GM12878 (cell line): ENCODE data around the gene NUP210L. TPM values are rescaled to one million over a fixed set of nuclear protein-coding genes. Genes with fewer than 3 reads are reported as not detected.

ENCODE experiments used
- ATAC-seq: fragments of 200-7000 bp; cut with Tn5 transposase; 3 replicates; pipeline ENCODE4 v1.9.1; 2020; ENCODE audit warnings: mild to moderate bottlenecking, moderate library complexity
- BruUV-seq: library from RNA; stranded (reverse); fragments of 400-500 nt; replicated peaks from 2 replicates; lab custom pipeline; 2021; lab: Mats Ljungman, UMichigan
- CTCF ChIA-PET: fragments of 300-600 bp; sonication (Branson Sonifier 250); formaldehyde crosslinking; extraction: SDS; loops from one replicate; lab custom pipeline; 2021; ENCODE audit warnings: inconsistent platforms; lab: Yijun Ruan, JAX
- POLR2A ChIA-PET: fragments of 350-600 bp; formaldehyde crosslinking; extraction: SDS; loops from one replicate; lab custom pipeline; 2021; ENCODE audit warnings: inconsistent platforms; lab: Charles Lee
- RAD21 ChIA-PET: fragments of 300-600 bp; sonication (Branson Sonifier 250); formaldehyde crosslinking; loops from one replicate; lab custom pipeline; 2023; ENCODE audit warnings: antibody characterized with exemption; ENCODE audit not compliant: unreplicated experiment; lab: Charles Lee
- SMC1A ChIA-PET: fragments of 300-600 bp; sonication (Branson Sonifier 250); formaldehyde crosslinking; loops from one replicate; lab custom pipeline; 2023; ENCODE audit not compliant: unreplicated experiment, uncharacterized antibody; lab: Charles Lee
- DNase-seq: peaks from one replicate; pipeline ENCODE4 v3.0.0-alpha.2; 2011; ENCODE audit warnings: low read depth, low spot score
- FAIRE-seq: peaks from 3 replicates; lab custom pipeline; 2011; peaks lifted over from hg19 to GRCh38; lab: Jason Lieb, UNC
- H2AFZ ChIP-seq: 2 replicates; pipeline ENCODE4 v1.6.0; 2011; ENCODE audit warnings: low read depth, low read length, control low read depth; ENCODE audit not compliant: control insufficient read depth
- H3K27ac ChIP-seq: 2 replicates; pipeline ENCODE4 v1.5.1; 2011; ENCODE audit warnings: control low read depth; ENCODE audit not compliant: control insufficient read depth, insufficient read depth
- H3K27me3 ChIP-seq, 2 experiments: replicated peaks in 1 of 2; 2 replicates each; pipeline versions ENCODE4 v1.6.0 to v1.6.1; 2011; ENCODE audit warnings: low read length in 1 of 2; ENCODE audit not compliant: control insufficient read depth in 2 of 2, insufficient read depth in 2 of 2
- H3K36me3 ChIP-seq, 2 experiments: 2 replicates each; pipeline ENCODE4 v1.5.1; 2011; ENCODE audit warnings: low read length in 1 of 2; ENCODE audit not compliant: control insufficient read depth in 2 of 2, insufficient read depth in 2 of 2
- H3K4me1 ChIP-seq: 2 replicates; pipeline ENCODE4 v1.6.1; 2011; ENCODE audit warnings: mild to moderate bottlenecking, low read length, moderate library complexity, mixed read lengths; ENCODE audit not compliant: control insufficient read depth, insufficient read depth
- H3K4me2 ChIP-seq: 2 replicates; pipeline ENCODE4 v1.6.0; 2011; ENCODE audit warnings: control low read depth; ENCODE audit not compliant: control insufficient read depth, insufficient read depth
- H3K4me3 ChIP-seq: fragments of 200-600 bp; sonication (generic); 2 replicates; pipeline ENCODE4 v1.5.1; 2016
- H3K79me2 ChIP-seq: 2 replicates; pipeline ENCODE4 v1.6.0; 2011; ENCODE audit warnings: low read length; ENCODE audit not compliant: control insufficient read depth, insufficient read depth
- H3K9ac ChIP-seq: 2 replicates; pipeline ENCODE4 v1.8.0; 2011; ENCODE audit warnings: low read length, control low read depth, mixed read lengths; ENCODE audit not compliant: control insufficient read depth, insufficient read depth
- H3K9me3 ChIP-seq: replicated peaks from 3 replicates; pipeline ENCODE4 v1.5.1; 2011; ENCODE audit warnings: mild to moderate bottlenecking, low read length; ENCODE audit not compliant: control insufficient read depth, insufficient read depth
- H4K20me1 ChIP-seq: 2 replicates; pipeline ENCODE4 v1.6.0; 2011; ENCODE audit not compliant: control insufficient read depth, insufficient read depth
- ATF7 ChIP-seq: fragments of 450-650 bp; IDR thresholded peaks from 2 replicates; pipeline ENCODE4 v1.6.1; 2016; ENCODE audit warnings: low read depth, mild to moderate bottlenecking
- BHLHE40 ChIP-seq, 2 experiments: fragments of 450-650 bp in 1 of 2; IDR thresholded peaks; 2 replicates each; pipeline ENCODE4 v1.6.1; 2011 to 2017; ENCODE audit warnings: low read depth in 2 of 2, borderline replicate concordance in 1 of 2, improper control_type of control experiment in 1 of 2, low read length in 1 of 2, mild to moderate bottlenecking in 1 of 2
- HDAC6 ChIP-seq: fragments of 200-600 bp; sonication (generic); IDR thresholded peaks from one replicate; pipeline ENCODE4 v1.8.0; 2017; ENCODE audit warnings: antibody characterized with exemption; ENCODE audit not compliant: unreplicated experiment
- NR2F1 ChIP-seq: fragments of 450-650 bp; conservative IDR thresholded peaks from 2 replicates; pipeline ENCODE4 v1.6.1; 2017; ENCODE audit warnings: mild to moderate bottlenecking
- RAD51 ChIP-seq: fragments of 450-650 bp; IDR thresholded peaks from 2 replicates; pipeline ENCODE4 v1.6.1; 2016; ENCODE audit warnings: moderate library complexity, mild to moderate bottlenecking, inconsistent platforms
- TCF3 ChIP-seq: IDR thresholded peaks from 2 replicates; pipeline ENCODE4 v1.6.1; 2012; ENCODE audit warnings: low read depth, mild to moderate bottlenecking, low read length, borderline replicate concordance; ENCODE audit not compliant: insufficient read depth
- ZNF24 ChIP-seq: fragments of 450-650 bp; IDR thresholded peaks from 2 replicates; pipeline ENCODE4 v1.6.1; 2017; ENCODE audit warnings: antibody characterized with exemption, mild to moderate bottlenecking
- WGBS: methylation state at CpG from one replicate; pipeline ENCODE4 v1.1.6; 2016; ENCODE audit warnings: low lambda C conversion rate; ENCODE audit not compliant: insufficient replicate concordance, insufficient coverage; ENCODE audit errors: missing lambda C conversion rate; 5-methylcytosine and 5-hydroxymethylcytosine counted together
- in situ Hi-C: fragments of 300-500 bp; cut with MboI; formaldehyde crosslinking; loops from 9 replicates; pipeline ENCODE4 v1.14.3; 2018; ENCODE audit warnings: mixed read lengths
- intact Hi-C: fragments of 100-400 bp; cut with micrococcal nuclease; formaldehyde crosslinking; loops from one replicate; pipeline ENCODE4 v1.14.2; 2022; ENCODE audit not compliant: unreplicated experiment
- polyA plus RNA-seq, 11 experiments: library from polyadenylated mRNA; depleted of rRNA in 4 of 11; unstranded in 6 of 11; stranded (reverse) in 5 of 11; fragments of >200 nt; fragmentation: Nextera tagmentation in 4 of 11; fragmentation: Illumina TruSeq in 1 of 11; extraction: Ambion mirVana in 4 of 11; extraction: Trizol in 1 of 11; gene quantifications; 1 replicate in 1 of 11; 2 replicates in 10 of 11; pipeline versions ENCODE4 v1.2.1 to v1.2.3, GENCODE V29; 2011 to 2016; ENCODE audit warnings: inconsistent platforms in 2 of 11, missing spikeins in 2 of 11, low read depth in 1 of 11
- total RNA-seq, 4 experiments: library from RNA; depleted of rRNA in 3 of 4; stranded (reverse); fragments of >200 nt in 3 of 4; fragmentation: Illumina TruSeq in 1 of 4; extraction: Trizol in 1 of 4; gene quantifications; 2 replicates each; pipeline versions ENCODE4 v1.2.1 to v1.2.3, GENCODE V29; 2013 to 2021
- TF ChIP-seq, protein P1 (sequence below): IDR thresholded peaks from 2 replicates; pipeline ENCODE4 v1.6.1; 2011; ENCODE audit warnings: borderline replicate concordance, low read depth, mild to moderate bottlenecking, moderate library complexity, mixed read lengths, low read length; ENCODE audit not compliant: insufficient read depth; ENCODE audit errors: extremely low read length
- TF ChIP-seq, protein P2 (sequence below): IDR thresholded peaks from 2 replicates; pipeline ENCODE4 v1.6.1; 2011; ENCODE audit warnings: low read depth, low read length, improper control_type of control experiment, borderline replicate concordance

NUP210L gene
- total and polyA plus RNA-seq, 10 of the 15 experiments (the other 5 are each of a cell fraction or from before 2014, with no cell fraction given), result 0.04 to 0.08 (median 0.07) TPM; not detected in 7

DNA sequence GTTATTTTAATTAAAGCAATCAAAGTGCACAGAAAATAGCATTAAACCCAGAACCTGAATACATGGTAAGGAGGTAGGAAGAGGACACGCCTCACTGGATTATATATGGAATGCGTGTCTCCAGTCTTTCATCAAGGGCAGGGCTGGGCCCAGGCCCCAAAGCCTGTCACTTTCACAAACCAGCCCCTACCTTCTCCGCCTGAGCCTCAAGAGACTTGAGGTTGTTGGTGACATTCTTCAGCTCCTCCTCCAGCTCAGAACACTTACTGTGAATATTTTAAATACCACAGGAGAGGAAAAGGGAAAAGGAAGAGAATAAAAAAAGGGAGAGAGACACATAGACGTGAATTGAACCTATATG is 16.3 kb upstream of the NUP210L start:
- no peak for FAIRE-seq
- 0 out of 2 replicates have a peak, but pooled peaks cover 3% of the 10 kb centered on the region for H3K4me1 ChIP-seq
- peaks cover 31 to 69% of the 10 kb centered on the region in 2 experiments for H3K36me3 ChIP-seq
- SMC1A ChIA-PET, result interaction anchor here (1.0 kb wide), 1 partner anchor 12 kb away, joined by 3 read pairs; no protein-coding TSS in a partner anchor
- in situ Hi-C loops, result no loop called here
- no peak for DNase-seq
- no peaks in the 10 kb centered on the region for H3K9me3 ChIP-seq
- POLR2A ChIA-PET, result interaction anchor here (0.7 kb wide), 1 partner anchor 10 kb away, joined by 3 read pairs; no protein-coding TSS in a partner anchor
- H3K9ac ChIP-seq, result no peak overlapping the region
- RAD21 ChIA-PET, result no interaction called here
- H3K27me3 ChIP-seq, result no peaks in the 10 kb centered on the region
- no TSS peak for BruUV-seq
- intact Hi-C loops, result no loop called here
- H3K4me2 ChIP-seq, result no peak overlapping the region
- no peak overlapping the region for H3K4me3 ChIP-seq
- peaks cover 17% of the 10 kb centered on the region for H3K79me2 ChIP-seq
- H3K27ac ChIP-seq, result no peak overlapping the region
- no peak for ATAC-seq
- TF ChIP-seq ZNF24, result no peak
- no peak for TF ChIP-seq HDAC6
- TF ChIP-seq TCF3, result no peak
- CTCF ChIA-PET, result no interaction called here
- no peaks in the 10 kb centered on the region; the same call in 1 of the 2 replicates for H4K20me1 ChIP-seq
- H2AFZ ChIP-seq, result no peak overlapping the region
- 91% methylated on average over 4 of the region's 4 CpGs for WGBS

DNA sequence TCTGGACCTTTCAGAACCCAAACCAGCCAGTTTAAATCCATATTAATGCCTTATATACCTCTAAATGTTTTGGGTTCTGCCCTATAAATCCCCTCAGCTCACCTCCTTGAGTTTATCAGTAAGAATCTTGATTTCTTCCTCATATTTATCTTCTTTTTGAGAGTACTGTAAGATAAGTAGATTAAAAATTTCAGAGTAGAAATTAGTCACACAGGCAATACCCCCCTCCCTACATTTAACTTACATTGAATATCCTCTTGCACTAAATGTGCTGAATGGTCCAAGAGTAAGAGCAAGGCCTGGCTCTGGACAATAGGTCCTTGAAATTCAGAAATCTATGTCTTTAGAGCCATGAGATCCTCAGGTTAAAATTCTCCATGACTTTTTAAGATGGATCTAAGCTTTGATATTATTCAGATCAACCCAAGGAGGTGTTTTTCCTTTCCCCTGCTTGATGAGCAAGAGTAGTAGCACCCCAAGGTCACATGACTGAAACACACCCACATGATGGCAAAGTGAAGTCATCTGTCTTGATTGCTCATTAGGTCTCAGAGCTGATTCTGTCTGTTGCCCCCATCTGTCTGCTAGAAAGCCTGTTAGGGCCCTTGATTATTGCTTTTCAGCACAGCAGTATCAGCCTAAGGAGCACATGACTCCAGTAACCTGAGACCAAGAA is 15.8 kb upstream of the NUP210L start:
- POLR2A ChIA-PET, result interaction anchor here (0.7 kb wide), 1 partner anchor 9 kb away, joined by 3 read pairs; no protein-coding TSS in a partner anchor
- DNase-seq (no peak), ATAC-seq (peak; percentile 70), FAIRE-seq (no peak)
- H3K27me3 ChIP-seq, result no peaks in the 10 kb centered on the region
- CTCF ChIA-PET, result interaction anchor here (1.4 kb wide), 1 partner anchor 13 kb away, joined by 3 read pairs; no protein-coding TSS in a partner anchor
- SMC1A ChIA-PET, result interaction anchor here (1.0 kb wide), 1 partner anchor 11 kb away, joined by 3 read pairs; no protein-coding TSS in a partner anchor
- no peaks in the 10 kb centered on the region; the same call in 1 of the 2 replicates for H4K20me1 ChIP-seq
- 0 out of 2 replicates have a peak, but pooled peaks cover 3% of the 10 kb centered on the region for H3K4me1 ChIP-seq
- H3K4me2 ChIP-seq, result no peak overlapping the region
- H3K36me3 ChIP-seq, result peaks cover 28 to 69% of the 10 kb centered on the region in 2 experiments
- H3K79me2 ChIP-seq, result peaks cover 12% of the 10 kb centered on the region
- no peak overlapping the region for H3K4me3 ChIP-seq
- H3K9me3 ChIP-seq, result no peaks in the 10 kb centered on the region
- TF ChIP-seq ATF7 (peak; percentile 45; the same call in 1 of the 2 replicates), BHLHE40 (IDR thresholded peaks at IDR 0.05; ENCODE audit: borderline replicate concordance in 1 of 2, low read depth in 2 of 2, low read length in 1 of 2) (peak; percentile 20 to 52; a peak in 1 of 4 replicates), RAD51 (peak; percentile 93), NR2F1 (no peak)
- TF ChIP-seq, protein P1, sequence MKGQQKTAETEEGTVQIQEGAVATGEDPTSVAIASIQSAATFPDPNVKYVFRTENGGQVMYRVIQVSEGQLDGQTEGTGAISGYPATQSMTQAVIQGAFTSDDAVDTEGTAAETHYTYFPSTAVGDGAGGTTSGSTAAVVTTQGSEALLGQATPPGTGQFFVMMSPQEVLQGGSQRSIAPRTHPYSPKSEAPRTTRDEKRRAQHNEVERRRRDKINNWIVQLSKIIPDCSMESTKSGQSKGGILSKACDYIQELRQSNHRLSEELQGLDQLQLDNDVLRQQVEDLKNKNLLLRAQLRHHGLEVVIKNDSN, result peak; percentile 66
- TF ChIP-seq, protein P2, sequence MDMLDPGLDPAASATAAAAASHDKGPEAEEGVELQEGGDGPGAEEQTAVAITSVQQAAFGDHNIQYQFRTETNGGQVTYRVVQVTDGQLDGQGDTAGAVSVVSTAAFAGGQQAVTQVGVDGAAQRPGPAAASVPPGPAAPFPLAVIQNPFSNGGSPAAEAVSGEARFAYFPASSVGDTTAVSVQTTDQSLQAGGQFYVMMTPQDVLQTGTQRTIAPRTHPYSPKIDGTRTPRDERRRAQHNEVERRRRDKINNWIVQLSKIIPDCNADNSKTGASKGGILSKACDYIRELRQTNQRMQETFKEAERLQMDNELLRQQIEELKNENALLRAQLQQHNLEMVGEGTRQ, result peak; percentile 44; the same call in 1 of the 2 replicates
- in situ Hi-C loops (no loop called here), intact Hi-C loops (no loop called here)
- no peak overlapping the region for H3K9ac ChIP-seq
- H3K27ac ChIP-seq, result no peak overlapping the region
- RAD21 ChIA-PET, result no interaction called here
- BruUV-seq, result no TSS peak
- no peak overlapping the region for H2AFZ ChIP-seq
